Measurements from ENCODE around the gene RALBP1.

GRCh38 chr18:9549405-9549804 is 74.1 kb downstream of the RALBP1 start:
- TF ChIP-seq CTCF (IDR thresholded peaks at IDR 0.05) (no peak), POLR2A (IDR thresholded peaks at IDR 0.05) (no peak)
